ENCODE data around the gene TFAP2A.

GRCh38 chr6:10412461-10413261, 2.2 kb downstream of the TFAP2A start:
- TF ChIP-seq REST (IDR thresholded peaks at IDR 0.05; ENCODE audit: insufficient read depth in 1 of 2, low read depth in 2 of 2, low read length in 2 of 2) (no peak; a peak in 1 of 4 replicates), SIN3A (IDR thresholded peaks at IDR 0.05; ENCODE audit: borderline replicate concordance, insufficient read depth, low read length) (peak; percentile 51; the same call in 1 of the 2 replicates), POLR2AphosphoS5 (IDR thresholded peaks at IDR 0.05; ENCODE audit: low read depth, low read length) (peak; percentile 78)

Data from PFSK-1 (cell line).